Fibroblast of the conjunctiva (primary cell): ENCODE results near the gene PTPRM.

ENCODE experiments used
- DNase-seq: peaks from one replicate; pipeline ENCODE4 v3.0.0-alpha.2; 2010; ENCODE audit warnings: low read depth

PTPRM gene

DNA sequence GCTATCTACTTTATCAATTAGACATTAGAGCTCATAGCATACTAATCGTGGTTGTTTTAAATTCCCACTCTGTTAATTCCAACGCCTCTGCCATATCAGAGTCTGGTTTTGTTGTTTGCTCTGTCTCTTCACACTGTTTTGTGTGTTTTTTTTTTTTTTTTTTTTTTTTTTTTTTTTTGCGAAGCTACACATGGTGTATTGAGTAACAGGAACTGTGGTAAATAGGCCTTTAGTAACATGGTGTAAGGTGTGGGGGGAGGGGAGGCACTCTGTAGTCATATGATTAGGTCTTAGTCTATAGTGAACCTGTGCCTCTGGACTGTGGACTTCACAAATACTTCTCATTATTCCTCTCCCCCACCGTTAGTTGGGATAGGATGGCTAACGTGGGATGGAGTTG is 671.4 kb downstream of the PTPRM start:
- no peak for DNase-seq

DNA sequence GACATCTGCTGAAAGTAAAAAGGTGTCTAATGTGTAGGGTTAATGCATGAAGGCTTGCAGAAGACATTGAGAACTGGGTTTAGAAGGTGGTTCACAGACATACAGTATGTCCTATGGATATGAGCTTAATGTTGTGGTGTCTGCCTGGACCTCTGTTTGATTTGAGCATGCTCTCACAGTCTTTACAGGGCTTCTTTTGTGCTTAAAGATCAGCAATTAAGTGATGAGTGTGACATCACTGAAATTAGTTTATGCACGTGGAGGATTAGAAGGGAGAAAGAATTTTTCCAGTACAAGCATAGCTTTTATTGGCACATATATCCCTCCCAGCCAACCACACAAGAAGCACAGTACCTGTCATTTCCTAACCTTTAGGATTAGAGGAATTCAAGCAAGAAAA is 674.6 kb downstream of the PTPRM start:
- DNase-seq: no peak

DNA sequence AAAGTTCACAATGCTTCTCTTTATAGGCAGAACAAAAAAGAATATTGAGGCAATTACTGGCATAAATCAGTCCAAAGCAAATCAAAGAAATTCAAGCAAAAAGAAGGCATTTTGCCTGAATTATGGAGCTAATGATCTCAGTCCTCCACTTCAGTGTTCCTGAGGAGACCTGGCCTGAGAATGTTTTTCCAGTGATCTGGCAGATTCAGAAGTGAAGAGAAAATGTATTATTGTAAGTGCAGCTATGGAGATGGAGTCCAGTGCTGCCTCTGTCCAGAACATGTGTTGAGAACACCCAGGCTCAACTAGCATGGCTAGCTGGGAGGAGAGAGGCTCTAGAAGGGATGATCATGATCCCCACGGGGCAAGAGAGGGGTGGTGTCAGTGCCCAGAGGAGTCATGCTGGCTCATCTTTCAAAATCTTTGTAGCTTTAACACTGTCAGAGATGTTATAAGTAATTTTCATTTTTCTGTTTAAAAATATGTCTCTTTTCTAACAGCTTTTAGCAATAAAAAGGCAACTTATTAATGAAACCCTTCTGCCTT is 675.1 kb downstream of the PTPRM start:
- DNase-seq: no peak

DNA sequence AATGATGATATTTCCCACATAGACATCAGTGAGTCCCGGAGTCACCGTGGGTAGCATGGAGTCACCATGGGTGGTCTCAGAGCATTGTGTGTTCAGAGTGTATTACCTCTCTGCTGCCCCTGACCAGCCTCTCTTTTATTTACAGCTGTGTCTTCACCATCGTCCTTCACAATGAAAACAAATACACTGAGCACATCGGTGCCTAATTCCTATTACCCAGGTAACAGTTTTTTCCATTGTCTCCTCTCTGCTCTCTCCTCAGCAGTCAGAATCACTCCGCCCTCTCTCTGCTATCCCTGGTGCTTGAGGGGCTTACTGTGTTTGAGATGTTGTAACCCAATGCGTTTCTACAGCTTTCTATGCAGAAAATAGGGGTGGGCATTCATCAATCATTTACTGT is 680.6 kb downstream of the PTPRM start:
- no peak for DNase-seq

DNA sequence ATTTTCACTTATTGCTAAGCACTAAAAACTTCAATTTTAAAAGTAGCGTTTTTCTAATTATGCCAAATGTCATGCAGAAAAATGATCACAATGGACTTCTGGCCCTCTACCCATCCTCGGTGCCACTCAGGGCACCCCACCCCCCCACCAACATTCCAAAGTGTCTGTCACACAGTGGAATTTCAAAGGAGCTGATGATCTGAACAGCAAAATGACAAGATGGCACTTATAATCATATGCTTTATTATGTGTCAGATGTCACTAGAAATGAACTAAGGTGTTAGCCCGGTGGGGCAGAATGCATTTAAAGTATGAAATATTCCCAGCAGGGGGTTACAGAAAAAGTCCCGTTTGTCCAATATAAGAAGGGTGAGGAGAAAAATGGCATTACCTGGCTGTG is 681.5 kb downstream of the PTPRM start:
- no peak for DNase-seq

DNA sequence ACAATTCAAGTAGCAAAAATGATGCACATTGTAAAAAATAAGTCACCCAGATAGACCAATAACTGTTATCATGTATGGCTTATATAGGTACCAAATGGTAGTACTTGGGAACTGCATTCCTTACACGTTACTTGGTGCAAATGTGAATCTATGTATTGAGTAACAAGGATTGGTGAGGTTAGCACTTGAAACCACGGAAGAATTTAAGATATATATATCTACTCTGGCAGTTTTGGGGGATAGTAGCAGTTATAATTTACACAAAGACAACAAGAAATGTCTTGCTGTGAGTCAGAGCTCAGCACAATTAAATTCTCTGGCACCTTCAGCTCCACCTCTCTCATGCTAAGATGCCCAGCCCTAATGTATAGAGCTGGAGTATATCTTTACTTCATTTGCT is 682.7 kb downstream of the PTPRM start:
- no peak for DNase-seq

DNA sequence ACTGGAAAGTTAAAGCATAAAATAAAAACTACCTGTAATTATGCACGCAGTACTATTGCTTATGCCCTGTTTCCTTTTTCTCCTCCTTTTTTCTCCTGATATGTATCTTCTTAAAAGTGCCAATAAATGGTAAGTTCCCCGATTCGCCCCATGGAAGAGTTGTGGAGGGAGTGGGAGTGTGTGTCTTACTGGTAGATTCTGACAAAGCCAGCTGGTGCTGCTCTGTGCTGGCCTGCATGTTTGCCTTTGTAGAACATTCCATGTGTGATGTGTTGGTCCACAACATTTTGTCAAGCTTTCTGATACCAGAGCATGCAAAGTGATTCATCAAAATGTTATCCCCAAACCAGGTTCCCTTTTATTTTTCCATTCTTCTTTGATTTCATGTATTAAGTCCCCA is 685.3 kb downstream of the PTPRM start:
- DNase-seq: no peak

DNA sequence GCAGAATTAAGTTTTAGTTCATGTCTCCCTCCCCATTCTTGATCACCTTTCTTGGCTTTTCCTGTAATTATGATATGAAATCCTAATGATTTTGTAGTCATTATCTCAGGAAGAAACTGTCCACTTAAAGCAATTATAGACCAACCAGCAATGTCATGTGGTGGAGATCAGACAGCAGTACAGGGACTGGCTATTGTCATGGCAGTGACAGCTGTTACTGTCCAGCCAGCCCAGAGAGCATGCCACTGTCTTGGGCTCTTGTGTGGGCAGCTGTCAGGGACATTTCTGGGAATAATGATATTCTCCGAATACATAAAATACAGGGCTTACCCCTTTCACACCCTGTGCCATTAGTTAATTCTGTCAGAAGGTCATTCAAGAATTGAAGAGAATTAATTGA is 686.8 kb downstream of the PTPRM start:
- DNase-seq: no peak

DNA sequence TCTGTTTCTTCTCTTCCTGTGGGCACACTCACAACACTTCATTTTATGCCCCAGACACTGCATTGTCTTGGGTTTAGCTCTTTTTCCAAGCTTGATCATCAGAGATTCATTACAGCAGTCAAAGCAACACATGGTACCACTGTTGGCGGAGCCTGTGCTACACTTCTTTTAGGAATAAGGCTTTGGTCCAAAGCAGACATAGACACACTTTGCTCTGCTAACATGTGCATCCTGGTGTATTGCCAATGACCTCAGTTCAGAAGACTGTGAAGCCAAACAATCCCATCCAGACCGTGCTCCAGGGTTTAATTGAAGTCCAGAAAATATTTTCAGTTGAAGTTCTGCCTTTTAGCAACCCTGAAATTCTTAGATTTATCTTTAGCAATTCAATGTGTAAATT is 687.5 kb downstream of the PTPRM start:
- no peak for DNase-seq

DNA sequence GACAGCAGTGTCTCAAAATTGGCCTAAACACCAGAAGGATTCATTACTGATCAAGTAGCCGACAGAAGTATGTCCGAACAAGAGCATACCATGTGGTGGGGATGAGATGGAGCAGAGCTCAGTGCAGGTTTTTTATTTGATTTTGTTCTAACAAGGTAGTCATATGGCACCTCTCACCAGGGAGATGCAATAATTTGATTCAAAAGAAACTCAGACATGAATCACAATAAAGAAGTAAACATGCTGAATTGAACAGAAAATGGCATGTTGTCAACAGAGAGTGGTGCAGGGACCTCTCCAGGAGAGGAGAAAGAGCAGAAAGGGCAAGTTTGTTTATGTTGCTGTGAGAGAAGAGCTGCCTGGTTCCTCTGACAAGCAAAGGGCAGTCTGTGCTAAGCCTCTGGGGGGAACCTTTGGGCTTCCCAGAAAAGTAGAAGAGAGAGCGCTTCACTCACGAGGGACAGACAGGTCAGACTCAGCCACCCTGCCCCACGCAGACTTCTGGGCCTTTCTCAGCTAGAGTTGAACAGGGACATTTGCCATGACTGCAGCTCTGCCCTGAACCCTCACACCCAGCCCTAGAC is 690.8 kb downstream of the PTPRM start:
- DNase-seq: no peak

DNA sequence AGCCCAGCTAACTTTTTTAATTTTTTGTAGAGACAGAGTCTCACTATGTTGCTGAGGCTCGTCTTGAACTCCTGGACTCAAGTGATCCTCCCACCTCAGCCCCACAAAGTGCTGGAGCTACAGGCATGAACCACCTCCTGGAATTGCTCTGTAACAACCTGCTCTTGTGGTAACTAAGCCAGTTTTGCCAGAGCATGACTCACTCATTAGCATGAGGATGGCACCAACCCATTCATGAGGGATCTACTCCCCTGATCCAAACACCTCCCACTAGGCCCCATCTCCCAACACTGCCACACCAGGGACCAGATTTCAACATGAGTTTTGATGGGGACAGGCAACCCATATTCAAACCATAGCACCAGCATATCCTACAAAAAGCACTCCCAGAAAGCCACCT is 693.2 kb downstream of the PTPRM start:
- DNase-seq: no peak

DNA sequence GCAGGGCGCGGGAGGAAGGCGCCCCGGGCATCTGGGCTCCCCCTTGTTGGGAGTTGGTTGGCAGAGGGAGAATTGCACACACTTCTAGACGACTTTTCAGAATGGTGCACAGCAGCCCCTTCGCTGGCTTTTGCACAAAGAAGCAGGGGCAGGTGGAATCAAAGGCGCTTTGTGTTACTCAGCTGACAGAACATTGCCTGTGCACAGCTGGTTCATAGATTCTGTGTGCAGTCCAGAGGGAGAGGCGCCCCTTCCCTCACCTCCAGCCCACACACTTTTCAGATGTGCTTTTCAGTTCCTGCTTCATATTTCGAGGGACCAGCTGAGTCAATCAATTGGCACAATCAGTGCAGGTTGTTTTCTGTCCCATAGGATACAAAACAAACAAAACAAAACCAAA is 693.7 kb downstream of the PTPRM start:
- DNase-seq: no peak

DNA sequence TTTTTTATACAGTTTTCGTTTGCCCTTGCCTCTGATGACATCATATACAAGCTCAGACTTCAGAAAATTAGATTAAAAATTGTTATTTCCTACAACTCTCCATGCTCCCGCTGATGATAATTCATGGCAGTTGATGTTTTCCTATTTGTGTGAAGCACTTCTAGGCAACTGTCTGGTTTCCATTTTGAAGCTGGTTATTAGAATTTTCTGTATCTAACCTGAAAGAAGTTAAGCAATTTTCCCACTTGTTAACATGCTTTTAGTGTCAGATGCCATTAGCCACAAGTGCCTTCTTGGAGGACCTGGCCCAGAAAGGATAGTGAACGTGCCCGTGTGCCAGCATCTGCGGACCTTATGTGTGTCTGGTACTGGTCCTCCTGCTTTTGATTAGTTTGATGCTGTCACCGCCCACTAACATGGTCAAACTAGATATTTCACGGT is 694.6 kb downstream of the PTPRM start:
- no peak for DNase-seq

DNA sequence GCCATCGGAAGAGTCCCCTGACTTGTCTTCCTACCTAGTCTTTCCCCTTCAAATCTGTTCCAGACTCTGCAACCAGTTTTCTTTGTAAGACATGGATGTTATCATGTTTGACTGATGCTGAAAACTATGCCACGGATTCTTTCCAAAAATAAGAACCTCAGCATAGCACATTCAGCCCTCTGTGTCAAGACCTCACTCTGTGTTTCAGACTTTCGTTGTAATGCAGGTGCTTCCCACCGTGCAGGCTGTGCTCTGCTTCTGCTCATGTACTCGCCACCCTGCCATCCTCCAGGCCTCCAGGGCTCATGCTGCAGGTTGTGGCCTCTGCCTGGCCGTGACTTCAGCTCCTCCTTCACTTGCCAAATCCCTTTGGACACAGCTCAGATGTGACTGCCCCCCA is 695.1 kb downstream of the PTPRM start:
- DNase-seq: no peak

DNA sequence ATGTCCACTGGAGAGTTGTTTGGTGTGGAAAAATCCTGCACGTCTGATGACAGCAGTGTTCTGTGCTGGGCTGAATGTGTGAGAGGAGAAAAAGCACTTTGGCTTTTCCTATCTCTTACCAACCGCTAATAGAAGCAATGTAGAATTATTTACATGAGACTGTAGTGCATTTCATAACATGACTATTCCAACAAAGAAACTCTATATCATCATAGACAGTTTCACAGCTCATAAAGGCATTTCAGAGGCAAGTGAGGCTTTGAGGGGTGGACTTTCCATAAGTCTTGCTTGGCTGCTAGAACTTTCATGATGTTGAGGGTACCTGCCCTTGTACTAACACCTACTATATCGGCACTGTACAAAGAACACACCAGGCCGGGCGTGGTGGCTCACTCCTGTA is 697.0 kb downstream of the PTPRM start:
- DNase-seq: no peak

DNA sequence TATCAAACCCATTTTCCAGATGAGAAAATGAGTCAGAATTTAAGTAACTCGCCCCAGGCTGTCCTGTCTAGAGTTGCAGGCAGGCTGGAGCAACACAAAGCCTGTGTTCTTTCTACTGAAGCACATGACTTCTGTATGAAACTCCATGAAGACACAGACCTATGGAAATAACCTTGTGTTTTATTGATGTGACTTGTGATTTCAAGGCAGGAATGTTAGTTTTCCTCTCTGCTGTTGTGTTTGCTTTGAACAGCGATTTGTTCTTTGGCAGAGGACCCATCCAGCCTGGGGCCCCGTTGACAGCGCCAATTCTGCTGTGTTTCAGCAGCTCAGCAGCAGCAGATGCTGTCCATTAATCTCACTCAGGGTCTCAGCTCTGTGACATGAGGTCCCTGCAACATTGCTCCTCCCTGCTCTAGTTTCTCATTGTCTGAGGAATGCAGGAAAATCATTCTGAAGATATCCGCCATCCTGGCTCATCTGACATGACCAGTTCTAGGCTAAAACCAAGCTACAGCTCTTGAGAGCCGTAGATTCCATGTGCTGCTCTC is 697.8 kb downstream of the PTPRM start:
- DNase-seq: no peak

DNA sequence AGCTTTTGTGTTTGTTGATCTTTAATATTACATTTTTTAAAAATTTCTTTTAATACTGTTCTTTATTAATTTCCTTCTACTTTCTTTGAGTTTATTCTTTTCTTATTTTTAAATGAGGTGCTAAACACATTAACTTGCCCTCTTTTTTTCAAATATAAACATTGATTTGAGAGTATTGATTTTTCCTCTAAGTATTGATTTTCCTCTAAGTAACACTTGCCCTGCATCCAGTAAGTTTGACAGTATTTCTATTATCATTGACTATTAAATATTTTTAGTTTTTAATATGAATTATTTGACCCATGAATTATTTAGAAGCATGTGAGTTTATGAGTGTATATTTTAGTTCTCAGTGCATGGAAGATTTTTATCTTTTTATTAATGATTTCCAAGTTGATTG is 705.1 kb downstream of the PTPRM start:
- no peak for DNase-seq

DNA sequence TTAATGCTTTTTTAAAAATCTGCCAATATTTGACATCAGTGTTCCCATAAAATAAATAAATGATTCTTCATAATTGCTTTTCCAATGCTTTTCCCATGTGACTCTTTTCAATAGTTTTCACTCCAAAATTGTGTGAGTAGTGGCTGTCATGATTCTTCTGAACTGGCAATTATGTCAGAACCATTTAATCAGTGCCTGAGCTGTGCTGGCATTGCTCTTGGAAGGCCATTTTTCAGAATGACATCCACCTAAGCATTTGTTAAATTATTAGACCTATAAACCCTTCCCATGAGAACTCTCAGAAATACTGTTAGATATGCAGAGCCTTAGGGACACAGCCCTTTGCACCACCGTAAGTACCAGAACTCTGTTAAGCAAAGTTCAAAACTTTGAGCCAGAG is 707.3 kb downstream of the PTPRM start:
- no peak for DNase-seq

DNA sequence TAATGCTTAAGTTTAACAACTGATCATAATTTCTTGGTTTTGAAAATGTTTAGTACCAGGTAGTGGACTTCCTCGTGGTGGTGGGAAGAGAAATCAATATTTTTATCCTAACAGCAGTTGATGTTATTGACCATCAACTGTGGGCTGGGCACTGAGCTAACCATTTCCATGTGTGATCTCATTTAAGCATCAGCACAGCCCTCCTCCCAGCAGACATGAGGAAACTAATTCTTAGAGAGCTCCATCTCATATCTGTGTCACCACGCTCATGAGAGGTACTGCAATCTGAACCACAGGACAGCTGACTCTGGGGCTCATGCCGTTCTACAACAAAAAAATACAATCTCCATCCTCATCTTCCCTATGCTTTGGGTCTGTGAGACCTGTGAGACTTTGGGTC is 709.3 kb downstream of the PTPRM start:
- no peak for DNase-seq

DNA sequence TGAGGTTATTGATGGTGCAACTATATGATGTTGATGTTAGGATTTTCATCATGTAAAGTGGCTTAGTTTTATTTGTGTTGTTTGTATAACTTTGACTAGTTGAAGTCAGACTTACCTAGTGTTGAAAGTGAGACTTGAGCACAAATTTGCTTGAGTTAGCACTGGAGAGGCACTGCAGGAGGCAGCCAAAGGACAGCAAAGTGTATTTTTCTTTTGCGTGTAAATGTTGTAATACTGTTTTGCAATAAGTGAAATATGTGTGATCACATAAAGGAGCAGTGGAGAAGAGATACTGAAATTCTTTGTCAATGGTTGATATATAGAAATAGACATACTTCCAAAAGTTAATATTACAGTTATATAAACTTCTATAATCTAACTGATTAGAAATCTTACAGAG is 710.2 kb downstream of the PTPRM start:
- DNase-seq: no peak

DNA sequence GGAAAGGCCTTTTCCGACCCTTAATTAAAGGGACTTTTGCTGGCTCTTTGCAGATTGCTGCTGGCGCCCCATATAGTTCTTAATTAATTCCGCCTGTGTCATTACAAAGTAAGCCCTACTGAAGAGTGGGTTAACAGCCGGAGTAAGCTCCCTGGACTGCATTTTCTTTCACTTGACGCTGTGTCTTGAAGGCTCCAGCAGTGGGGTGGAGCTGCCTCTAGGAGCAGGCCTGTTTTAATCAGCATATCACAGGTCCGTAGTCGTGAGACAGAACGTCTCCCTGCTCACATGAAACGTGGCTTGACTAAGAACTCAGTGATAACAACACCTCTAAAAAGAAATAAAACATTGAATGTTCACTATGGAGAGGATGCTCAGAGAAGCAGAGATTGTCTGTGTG is 712.2 kb downstream of the PTPRM start:
- DNase-seq: no peak

DNA sequence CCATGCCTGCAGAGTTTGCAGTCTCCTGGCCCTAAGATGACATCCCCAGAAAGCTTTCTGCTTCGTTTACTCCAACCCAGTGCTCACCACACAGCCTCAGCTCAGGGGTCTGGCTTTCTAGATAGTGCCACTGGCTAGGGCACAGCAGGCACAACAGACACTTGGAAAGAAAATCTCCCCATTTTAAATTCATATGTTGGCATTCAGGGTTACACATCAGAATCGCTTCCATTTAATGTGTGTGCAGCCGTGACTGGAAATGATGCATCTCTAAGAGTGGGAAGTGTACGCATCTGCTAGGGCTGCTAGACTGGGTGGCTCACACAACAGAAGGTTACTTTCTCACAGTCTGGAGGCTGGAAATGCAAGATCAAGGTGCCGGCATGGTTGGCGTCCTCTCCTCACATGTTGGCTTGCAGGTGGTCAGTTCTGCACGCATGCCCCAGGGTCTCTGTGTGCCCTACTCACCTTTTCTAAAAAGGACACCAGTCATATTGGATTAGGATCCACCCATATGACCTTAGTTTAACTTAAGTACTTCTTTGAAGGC is 712.7 kb downstream of the PTPRM start:
- no peak for DNase-seq

DNA sequence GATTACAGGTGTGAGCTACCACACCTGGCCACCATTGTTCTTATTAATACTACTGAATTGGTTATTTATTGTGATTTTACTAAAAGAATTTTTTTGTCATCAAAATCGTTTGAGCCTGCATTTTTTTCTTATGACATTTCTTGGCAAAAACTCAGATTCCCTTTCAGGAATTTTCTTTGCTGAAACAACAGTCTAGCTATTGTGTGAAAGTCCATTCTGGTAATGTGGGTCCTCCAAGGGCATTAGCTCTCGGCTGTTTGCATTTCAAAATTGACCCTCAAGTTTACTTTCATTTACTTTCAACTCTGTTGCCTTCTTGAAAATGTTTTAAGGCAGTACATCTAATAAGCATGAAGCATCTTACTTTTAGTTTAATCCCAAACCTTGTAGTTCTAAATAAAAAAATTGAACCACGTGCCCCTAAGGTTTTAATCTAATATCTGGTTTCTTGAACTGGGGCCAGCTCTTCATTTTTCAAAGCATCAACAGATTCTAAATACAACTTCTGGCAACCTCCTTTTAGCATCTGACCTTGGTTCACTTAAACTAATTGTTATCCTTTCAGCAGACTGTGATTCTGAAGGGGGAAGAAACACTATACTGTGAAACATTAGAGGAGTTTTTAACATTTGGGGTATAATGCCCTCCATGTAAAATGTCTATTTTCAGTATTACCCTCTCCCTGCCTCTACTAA is 716.9 kb downstream of the PTPRM start:
- DNase-seq: peak; percentile 41
